Posterior vena cava (tissue), 2 donors: Measurements from ENCODE around the gene C3. TPM values are rescaled to one million over a fixed set of nuclear protein-coding genes. Genes with fewer than 3 reads are reported as not detected.
"Not testable (repeated sequence)": the region's sequence is repeated elsewhere in the genome, so short reads cannot be mapped to it uniquely, and the experiment has no call there.

Source experiments
- DNase-seq: peaks from one replicate; pipeline ENCODE4 v3.0.0-alpha.2; 2020; ENCODE audit warnings: low spot score
- intact Hi-C, 2 donors: fragments of 100-400 bp; cut with DNase I; formaldehyde crosslinking; loops; one replicate each; pipeline versions ENCODE4 v1.14.1 to v1.14.2; 2022 to 2023
- total RNA-seq, 2 donors: library from RNA; stranded (reverse); fragmentation: NEBNext Ultra II Directional; extraction: Animal tissue kit (Norgen Biotek cat#: 25700); gene quantifications; one replicate each; pipeline ENCODE4 v1.2.1, GENCODE V29; 2021
- donor health status: DM: yes; HTN: yes; CAD: no.
- donor health status: DM: yes; HTN: yes; CAD: no.

C3 gene
- total RNA-seq, 2 donors from 2014 or later: 929 to 2,763 TPM

DNA sequence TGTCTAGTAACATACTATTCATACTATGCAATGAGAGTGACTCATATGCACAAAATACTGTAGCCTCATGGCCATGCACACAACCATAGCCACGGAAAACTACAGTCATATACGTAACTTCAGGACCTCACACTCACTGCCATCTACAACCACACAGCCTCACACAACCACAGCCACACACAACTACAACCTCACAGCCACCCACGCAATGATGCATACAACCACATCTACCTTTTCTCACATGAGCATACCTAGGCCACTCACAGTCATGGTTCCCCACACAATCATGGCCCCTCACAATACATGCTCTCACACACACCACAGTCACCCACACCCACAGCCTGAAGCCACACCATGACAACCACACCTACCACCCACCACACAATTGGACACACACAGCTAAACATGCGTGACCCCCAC lies 41.8 kb downstream of the C3 start:
- DNase-seq: no peak
- intact Hi-C loops: no loop called here

DNA sequence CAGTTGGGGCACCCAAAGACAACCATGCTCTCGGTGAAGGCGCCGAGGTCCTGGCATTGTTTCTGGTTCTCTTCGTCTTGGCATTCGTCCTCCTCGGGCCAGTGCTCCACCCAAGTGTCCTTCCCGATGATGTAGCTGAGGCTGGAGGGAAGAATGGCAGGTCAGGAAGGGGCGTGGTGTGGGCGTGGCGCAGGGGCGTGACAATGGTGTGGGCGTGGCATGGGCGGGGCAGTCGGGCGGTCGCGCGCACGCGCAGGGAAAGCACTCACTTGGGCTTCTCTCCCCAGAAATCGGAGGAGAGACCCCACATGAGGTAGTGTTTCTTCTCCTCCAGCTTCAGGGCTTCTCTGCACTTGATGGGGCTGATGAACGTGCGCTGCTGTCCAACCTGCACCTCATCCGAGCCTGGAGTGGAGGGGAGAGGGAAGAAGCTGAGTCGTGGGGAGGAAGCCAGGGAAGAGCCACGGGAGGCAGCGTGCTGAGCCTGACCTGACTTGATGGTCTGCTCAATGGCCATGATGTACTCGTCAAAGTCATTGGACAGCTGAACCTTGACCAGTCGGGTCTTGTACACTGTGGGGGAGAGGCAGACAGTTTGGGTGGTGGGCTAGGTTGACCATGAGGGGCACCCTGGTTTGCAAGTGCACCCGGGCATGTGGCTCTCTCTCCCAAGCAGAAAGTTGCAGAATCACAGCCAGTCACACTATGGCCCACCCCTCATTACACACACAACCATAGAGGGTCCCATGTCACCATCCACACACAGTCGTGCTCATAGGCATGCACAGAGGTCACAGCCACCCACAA lies 42.4 kb downstream of the C3 start:
- intact Hi-C loops: no loop called here
- DNase-seq: peak; percentile 84

- intact Hi-C loops: no loop called here
- peak; percentile 69 for DNase-seq
These were observed 43.0 kb downstream of the C3 start for GRCh38 chr19:6677495-6677882.

GRCh38 chr19:6676288-6676687 lies 44.2 kb downstream of the C3 start:
- intact Hi-C loops: no loop called here

GRCh38 chr19:6674868-6675305 lies 45.6 kb downstream of the C3 start:
- peak; percentile 90 for DNase-seq
- intact Hi-C loops: no loop called here

More at GRCh38 chr19:6676288-6676687, 44.2 kb downstream of the C3 start:
- DNase-seq: peak; percentile 3

GRCh38 chr19:6674408-6674807 lies 46.0 kb downstream of the C3 start:
- DNase-seq, intact Hi-C loops: not testable (repeated sequence)

DNA sequence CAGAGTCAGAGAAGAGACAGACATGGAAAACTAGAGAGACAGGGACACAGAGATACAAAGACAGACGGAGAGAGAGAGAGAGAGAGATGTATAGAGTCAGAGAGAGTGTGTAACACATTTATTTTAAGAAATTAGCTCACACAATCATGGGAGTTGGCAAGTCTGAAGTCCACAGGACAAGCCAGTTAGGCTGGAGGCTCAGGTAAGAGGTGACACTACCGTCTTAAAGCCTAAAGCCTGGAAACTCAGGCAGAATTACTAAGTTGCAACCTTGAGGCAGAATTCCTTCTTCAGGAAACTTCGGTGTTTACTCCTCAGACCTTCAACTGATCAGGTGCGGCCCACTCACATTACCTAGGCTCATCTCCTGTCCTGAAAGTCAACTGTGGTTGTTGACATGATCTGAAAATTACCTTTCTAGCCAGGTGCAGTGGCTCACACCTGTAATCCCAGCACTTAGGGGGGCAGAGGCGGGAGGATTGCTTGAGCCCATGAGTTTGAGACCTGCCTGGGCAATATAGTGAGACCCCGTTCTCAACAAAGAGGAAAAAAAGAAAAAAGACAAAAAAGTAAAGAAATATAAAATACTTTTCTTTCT lies 47.7 kb downstream of the C3 start:
- intact Hi-C loops: no loop called here
- DNase-seq: peak; percentile 5

DNA sequence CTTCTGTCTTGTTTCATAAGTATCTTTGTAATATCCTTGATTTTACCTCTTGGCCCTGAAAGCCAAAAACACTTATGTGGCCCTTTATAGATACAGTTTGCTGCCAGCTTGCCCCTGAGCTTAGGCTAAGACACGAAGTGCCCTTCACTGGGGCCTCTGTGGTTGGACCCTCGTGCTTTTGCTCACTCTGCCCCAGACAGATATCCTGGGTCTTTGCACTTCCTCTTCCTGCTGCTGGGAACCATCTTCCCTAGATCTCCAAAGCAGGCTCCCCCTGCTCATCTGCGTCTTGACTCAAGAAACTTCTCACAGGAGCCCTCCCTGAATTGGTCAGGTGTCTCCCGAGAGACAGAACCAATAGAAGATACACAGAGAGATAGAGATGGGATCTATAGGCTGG lies 48.5 kb downstream of the C3 start:
- DNase-seq: peak; percentile 12
- intact Hi-C loops: no loop called here

- no peak for DNase-seq
- intact Hi-C loops: no loop called here
These were observed 51.8 kb downstream of the C3 start for GRCh38 chr19:6668691-6669090.

DNA sequence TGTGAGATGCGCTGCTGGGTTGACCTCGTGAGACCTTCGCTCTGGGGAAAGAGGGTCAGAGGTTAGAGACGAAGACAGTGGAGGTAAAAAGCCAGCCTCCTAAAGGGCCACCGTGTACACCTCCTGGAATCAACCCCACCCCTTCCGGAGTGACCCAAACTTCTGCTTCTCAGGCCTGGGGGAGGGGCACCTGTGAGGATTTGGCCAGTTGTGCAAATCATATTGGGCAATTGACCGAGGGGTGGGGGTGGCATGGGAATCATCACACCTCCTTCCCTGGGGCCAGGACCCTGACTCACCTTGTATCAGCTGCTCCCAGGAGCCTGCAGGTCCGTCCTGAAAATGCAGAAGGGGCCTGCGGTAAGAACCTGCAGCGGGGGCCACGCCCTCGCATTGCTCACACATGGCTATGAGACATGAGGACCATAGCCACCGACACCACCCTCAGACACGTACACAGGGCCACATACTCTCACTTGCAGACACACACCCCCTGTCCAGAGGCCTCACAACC lies 53.3 kb downstream of the C3 start:
- no peak for DNase-seq

DNA sequence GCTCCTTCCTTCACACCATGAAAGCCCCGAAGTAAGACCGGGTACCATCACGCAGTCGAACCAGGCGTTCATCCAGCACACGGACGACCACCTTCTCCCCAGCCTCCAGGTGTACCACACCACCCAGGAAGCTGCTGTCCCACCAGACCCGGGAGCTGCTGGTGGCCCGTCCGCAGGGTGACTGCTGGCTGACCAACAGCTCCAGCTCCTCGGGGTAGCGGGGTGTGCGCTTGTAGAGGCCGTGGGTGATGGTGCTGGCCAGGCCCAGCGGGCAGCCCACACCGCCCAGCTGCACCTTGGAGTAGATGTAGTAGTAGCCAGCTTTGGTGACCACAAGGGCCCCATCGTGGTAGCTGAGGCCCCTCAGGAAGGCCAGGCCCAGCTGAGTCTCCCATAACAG lies 55.5 kb downstream of the C3 start:
- no peak for DNase-seq
- intact Hi-C loops: no loop called here

More for the DNA sequence above, 53.3 kb downstream of the C3 start:
- intact Hi-C loops: no loop called here

DNA sequence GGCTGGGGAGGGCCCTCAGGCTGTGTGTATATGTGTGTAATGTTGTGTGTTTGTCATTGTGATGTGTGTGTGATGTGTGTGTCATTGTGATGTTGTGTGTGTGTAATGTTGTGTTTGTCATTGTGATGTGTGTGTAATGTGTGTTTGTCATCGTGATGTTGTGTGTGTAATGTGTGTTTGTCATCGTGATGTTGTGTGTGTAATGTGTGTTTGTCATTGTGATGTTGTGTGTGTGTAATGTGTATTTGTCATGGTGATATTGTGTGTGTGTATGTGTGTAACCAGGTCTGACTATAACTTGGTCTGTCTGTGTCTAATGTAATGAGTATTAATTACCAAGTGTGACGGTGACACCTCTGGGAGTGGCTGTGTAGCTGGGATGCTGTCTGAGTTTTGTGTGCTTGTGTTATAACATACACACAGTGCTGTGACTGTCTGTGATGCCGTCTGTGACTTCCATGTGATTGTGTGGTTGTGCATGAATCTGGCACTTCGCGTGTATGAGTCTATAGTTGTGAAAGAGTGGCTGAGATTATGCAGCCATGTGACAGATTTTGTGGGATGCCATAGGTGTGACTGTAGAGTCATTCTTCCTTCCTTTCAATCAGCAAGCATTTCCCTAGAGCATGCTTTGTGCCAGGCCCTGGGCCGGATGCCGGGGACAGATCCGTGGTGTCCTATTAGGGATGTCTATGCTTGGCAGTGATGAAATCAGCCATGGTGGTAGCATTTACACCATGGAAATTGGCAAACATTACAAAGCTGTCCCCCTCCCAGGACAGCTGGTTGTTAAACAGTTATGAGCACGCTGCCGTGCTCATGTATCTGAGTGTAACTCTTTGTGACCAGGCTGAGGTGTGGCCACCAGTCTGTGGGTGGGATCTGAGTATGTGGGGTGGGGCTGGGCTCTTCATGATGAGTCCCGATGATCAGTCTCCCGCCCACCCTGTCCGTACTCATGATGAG lies 56.9 kb downstream of the C3 start:
- intact Hi-C loops: no loop called here
- no peak for DNase-seq

DNA sequence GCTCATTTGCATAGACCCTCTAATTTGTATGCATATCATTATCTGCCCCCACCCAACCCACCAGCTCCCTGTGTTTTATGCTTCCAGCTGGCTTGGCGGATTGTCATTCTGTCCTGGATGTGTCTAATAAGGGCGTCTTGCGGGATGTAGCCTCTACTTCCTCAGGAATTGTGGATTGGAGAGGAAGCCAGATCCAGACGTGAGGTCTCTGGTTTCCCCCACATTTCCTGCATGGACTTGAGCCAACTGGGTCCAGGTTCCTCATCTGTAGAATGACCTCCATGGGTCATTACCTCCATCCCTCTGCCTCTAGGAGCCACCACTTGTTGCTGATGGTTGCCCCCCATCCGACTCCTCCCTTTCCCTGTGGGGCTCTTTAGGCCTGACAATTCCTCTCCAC lies 57.7 kb downstream of the C3 start:
- intact Hi-C loops: no loop called here

GRCh38 chr19:6661509-6662244 lies 58.8 kb downstream of the C3 start:
- DNase-seq, intact Hi-C loops: not testable (repeated sequence)

More for the DNA sequence above, 57.7 kb downstream of the C3 start:
- no peak for DNase-seq

GRCh38 chr19:6660930-6661329 lies 59.5 kb downstream of the C3 start:
- intact Hi-C loops: no loop called here
- no peak for DNase-seq

DNA sequence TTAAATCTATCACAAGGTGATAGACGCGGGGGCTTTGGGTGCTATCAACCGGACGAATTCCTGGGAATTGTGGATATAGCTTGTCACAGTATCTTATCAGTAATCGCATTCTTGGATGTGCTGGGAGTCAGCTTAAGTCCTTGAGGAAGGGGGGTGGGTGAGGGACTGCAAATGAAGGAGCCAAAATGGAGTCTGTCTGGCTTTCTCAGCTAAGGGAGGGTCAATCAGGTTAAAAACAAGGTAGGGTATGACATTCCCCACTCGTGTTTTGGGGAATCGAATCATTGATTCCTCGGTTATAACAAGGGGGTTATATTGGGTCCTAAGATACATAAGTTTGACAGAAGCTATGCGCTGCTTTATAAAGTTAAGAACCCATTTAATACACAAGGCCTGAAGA lies 64.1 kb downstream of the C3 start:
- DNase-seq, intact Hi-C loops: not testable (repeated sequence)

DNA sequence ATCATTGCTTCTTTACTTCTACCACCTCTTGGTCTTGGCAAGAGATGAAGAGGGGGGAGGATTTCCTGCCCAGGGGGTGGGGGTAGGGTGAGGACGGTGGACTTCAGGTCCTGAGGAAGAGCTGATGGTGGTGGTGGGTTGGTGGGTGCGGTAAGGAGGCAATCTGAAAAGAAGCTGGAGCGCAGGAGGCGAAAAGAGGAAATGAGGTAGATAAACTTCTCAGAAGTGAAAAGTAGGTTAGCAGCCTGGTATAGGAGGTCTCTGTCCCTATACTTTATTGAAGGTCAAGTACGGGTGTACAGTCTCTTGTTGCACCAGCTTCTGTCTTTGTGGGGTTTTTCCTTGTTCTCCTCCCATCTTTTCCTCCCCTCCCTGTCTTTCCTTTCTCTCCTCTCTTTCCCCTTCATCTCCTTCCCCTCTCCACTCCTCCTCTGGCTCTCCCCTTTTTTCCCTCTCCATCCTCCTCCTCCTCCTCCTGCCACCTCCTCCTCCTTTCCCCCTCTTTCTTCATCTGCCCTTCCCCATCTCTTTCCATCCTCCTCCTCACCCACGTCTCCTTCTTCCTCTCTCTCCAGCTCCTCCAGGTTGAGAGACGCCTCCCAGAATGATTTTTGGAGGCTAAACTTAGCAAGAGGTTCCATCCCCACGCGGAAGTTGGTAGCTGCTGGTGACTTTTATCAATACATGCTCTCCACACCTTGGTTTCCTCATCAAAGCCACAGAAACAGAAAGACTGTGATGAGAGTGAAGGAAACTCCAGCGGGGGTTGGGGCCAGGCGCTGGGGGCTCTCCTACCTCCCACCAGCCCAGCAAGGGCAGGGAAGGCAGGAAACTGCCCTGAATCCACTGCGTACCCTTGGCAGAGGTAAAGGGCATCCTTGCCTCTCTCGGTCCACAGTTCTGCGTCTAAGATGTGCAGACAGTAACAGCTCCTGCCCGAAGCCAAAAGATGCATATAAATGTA lies 65.8 kb downstream of the C3 start:
- intact Hi-C loops: no loop called here
- DNase-seq: no peak

DNA sequence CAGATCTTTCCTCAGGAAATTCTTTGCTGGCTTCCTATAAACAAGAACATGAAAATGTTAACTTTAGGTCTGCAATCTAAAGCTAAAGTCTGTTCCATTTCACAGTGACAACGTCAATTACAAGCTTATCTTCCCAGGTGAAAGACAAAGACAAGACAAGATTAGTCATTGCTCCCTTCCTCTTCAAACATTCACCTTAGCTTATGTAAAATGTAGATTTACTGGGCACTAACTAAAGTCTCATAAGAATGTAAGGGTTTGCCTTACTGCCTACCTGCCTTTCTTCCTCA lies 67.7 kb downstream of the C3 start:
- DNase-seq: no peak
- intact Hi-C loops: no loop called here
